ENCODE data around the gene ADAMTS19.

Gene ADAMTS19

GRCh38 chr5:129496864-129497595 lies 36.9 kb downstream of the ADAMTS19 start:
- no peak for DNase-seq (ENCODE audit: low read depth)
- H3K4me3 ChIP-seq (replicated peaks; ENCODE audit: low read depth, low read length), result no peak overlapping the region
- TF ChIP-seq CTCF (IDR thresholded peaks at IDR 0.05; ENCODE audit: low read length, missing control alignments), result no peak

GRCh38 chr5:129499208-129499852 lies 39.2 kb downstream of the ADAMTS19 start:
- TF ChIP-seq CTCF (IDR thresholded peaks at IDR 0.05; ENCODE audit: low read length, missing control alignments), result no peak
- DNase-seq (ENCODE audit: low read depth), result no peak
- no peak overlapping the region for H3K4me3 ChIP-seq (replicated peaks; ENCODE audit: low read depth, low read length)

- no peak overlapping the region for H3K4me3 ChIP-seq (replicated peaks; ENCODE audit: low read depth, low read length)
- DNase-seq (ENCODE audit: low read depth), result no peak
- no peak for TF ChIP-seq CTCF (IDR thresholded peaks at IDR 0.05; ENCODE audit: low read length, missing control alignments)
Observed at GRCh38 chr5:129500101-129500500, 40.0 kb downstream of the ADAMTS19 start.

DNA sequence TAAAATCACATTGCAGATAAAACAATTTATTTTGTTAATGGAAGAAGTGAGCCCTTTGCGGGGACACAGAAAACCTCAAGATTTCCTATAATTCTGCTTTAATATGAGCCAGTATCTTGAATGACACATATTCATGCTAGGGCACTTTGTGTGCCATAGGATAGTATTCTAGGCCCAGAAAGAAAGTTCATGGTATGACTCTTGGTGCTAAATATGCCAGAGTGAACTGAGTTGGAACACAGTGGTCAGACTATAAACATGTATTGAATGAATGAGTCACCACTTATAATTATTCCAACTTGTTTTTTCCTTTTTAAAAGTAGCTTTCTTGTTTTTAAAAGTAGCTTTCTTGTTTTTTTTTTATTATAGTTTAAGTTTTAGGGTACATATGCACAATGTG lies 46.0 kb downstream of the ADAMTS19 start:
- DNase-seq (ENCODE audit: low read depth), result peak; percentile 34
- H3K4me3 ChIP-seq (replicated peaks; ENCODE audit: low read depth, low read length), result no peak overlapping the region
- no peak for TF ChIP-seq CTCF (IDR thresholded peaks at IDR 0.05; ENCODE audit: low read length, missing control alignments)

DNA sequence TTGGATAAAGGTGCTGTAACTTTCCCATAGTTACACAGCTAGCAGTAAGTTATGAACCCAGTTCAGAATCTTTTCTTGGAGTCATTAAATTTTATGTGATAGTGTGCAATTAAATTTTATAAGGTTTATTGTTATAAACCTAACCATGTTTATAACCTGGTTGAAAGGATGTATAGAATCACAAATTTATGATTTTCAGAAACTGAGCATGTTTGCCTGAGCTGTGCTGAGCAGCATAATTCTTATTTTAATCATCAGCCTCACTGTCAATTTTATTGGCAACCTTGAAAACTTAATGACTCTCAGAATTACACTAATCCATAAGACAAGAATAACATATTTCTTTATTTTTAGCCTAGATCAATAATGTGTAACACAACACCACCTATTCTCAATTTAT lies 46.9 kb downstream of the ADAMTS19 start:
- no peak for TF ChIP-seq CTCF (IDR thresholded peaks at IDR 0.05; ENCODE audit: low read length, missing control alignments)
- no peak for DNase-seq (ENCODE audit: low read depth)

GRCh38 chr5:129507527-129507926 lies 47.4 kb downstream of the ADAMTS19 start:
- H3K4me3 ChIP-seq (replicated peaks; ENCODE audit: low read depth, low read length), result no peak overlapping the region
- TF ChIP-seq CTCF (IDR thresholded peaks at IDR 0.05; ENCODE audit: low read length, missing control alignments), result no peak
- no peak for DNase-seq (ENCODE audit: low read depth)

More for the DNA sequence above, 46.9 kb downstream of the ADAMTS19 start:
- no peak overlapping the region for H3K4me3 ChIP-seq (replicated peaks; ENCODE audit: low read depth, low read length)
